ENCODE measurements around the gene GPT2. TPM values are rescaled to one million over a fixed set of nuclear protein-coding genes. Genes with fewer than 3 reads are reported as not detected.

The GPT2 gene
- polyA plus RNA-seq, 3 donors = 0.98 to 1.5 (median 1.4) TPM

DNA sequence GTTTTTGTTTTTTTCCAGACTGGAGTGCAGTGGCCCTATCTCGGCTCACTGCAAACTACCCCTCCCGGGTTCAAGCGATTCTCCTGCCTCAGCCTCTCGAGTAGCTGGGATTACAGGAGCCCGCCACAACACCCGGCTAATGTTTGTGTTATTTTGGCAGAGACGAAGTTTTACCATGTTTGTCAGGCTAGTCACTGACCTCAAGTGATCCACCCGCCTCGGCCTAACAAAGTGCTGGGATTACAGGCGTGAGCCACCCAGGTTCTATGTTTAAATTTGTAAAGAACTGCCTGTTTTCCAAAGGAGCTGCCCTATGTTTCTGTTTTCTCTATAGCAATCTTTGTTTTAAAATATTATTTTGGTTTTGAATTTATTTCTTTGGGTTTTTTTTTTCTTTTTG is 39.4 kb upstream of the GPT2 start:
- Histone ChIP-seq H4K20me1 (ENCODE audit: insufficient read depth, low read length) (no peaks in the 10 kb centered on the region), H3K9me3 (replicated peaks in 1 of 2; ENCODE audit: control insufficient read depth in 1 of 2, insufficient read depth in 1 of 2, low read length in 2 of 2) (peaks cover 0 to 9% of the 10 kb centered on the region in 2 donors), H3K79me2 (ENCODE audit: insufficient read depth, low read length) (no peaks in the 10 kb centered on the region), H2AFZ (ENCODE audit: insufficient read depth, low read depth, low read length, poor library complexity, severe bottlenecking) (peak overlapping the region; percentile 92), H3K9ac (ENCODE audit: insufficient read depth, low read length, poor library complexity, severe bottlenecking) (peak overlapping the region; percentile 47), H3K36me3 (replicated peaks in 1 of 2; ENCODE audit: control insufficient read depth in 1 of 2, insufficient read depth in 2 of 2, low read length in 2 of 2) (no peaks in the 10 kb centered on the region), H3K27me3 (ENCODE audit: control insufficient read depth in 2 of 2, insufficient read depth in 2 of 2, low read length in 2 of 2) (peaks cover 0 to 2% of the 10 kb centered on the region in 2 donors), H3K27ac (ENCODE audit: low read depth in 1 of 2, low read length in 2 of 2) (no peak overlapping the region), H3K4me1 (ENCODE audit: control insufficient read depth in 1 of 2, insufficient read depth in 2 of 2, low read length in 2 of 2) (peaks cover 7 to 12% of the 10 kb centered on the region in 2 donors), H3K4me3 (replicated peaks in 1 of 3; ENCODE audit: low read depth in 2 of 3, low read length in 3 of 3) (peak overlapping the region in 1 of 3 experiments; percentile 69), H3K4me2 (replicated peaks; ENCODE audit: extremely low read depth, low read length, poor library complexity, severe bottlenecking) (peak overlapping the region; percentile 68)
- peak overlapping the region; percentile 80 to 84 for H3K4me3 Mint-ChIP-seq
- H3K36me3 Mint-ChIP-seq = no peaks in the 10 kb centered on the region
- peaks cover 4 to 18% (median 10%) of the 10 kb centered on the region in 7 donors for H3K9me3 Mint-ChIP-seq
- intact Hi-C loops (cut with micrococcal nuclease) = no loop called here
- TF ChIP-seq, protein P1, sequence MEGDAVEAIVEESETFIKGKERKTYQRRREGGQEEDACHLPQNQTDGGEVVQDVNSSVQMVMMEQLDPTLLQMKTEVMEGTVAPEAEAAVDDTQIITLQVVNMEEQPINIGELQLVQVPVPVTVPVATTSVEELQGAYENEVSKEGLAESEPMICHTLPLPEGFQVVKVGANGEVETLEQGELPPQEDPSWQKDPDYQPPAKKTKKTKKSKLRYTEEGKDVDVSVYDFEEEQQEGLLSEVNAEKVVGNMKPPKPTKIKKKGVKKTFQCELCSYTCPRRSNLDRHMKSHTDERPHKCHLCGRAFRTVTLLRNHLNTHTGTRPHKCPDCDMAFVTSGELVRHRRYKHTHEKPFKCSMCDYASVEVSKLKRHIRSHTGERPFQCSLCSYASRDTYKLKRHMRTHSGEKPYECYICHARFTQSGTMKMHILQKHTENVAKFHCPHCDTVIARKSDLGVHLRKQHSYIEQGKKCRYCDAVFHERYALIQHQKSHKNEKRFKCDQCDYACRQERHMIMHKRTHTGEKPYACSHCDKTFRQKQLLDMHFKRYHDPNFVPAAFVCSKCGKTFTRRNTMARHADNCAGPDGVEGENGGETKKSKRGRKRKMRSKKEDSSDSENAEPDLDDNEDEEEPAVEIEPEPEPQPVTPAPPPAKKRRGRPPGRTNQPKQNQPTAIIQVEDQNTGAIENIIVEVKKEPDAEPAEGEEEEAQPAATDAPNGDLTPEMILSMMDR (IDR thresholded peaks at IDR 0.05) = no peak
- H3K4me1 Mint-ChIP-seq = peaks cover 7% of the 10 kb centered on the region
- no peak for DNase-seq
- H3K27me3 Mint-ChIP-seq (ENCODE audit: low read depth in 3 of 3) = peaks cover 8 to 10% (median 9%) of the 10 kb centered on the region in 3 donors
- WGBS (ENCODE audit: insufficient coverage) = 100% methylated on average over 5 of the region's 10 CpGs
- no peak overlapping the region for H3K27ac Mint-ChIP-seq

DNA sequence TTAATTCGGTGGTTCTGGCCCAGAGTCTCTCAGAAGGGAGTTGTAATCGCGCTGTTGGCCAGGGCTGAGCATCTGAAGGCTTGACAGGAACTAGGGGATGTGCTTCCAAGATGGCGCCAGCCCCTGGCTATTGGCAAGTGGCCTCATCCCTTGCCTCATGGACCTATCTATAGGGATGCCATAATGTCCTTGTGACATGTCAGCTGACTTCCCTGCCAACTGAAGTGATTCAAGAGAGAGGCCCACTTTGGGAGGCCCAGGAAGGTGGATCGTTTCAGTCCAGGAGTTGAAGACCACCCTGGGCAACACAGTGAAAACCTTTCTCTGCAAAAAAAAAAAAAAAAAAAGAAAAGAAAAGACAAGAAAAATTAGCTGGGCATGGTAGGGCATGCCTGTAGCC is 38.2 kb upstream of the GPT2 start:
- peaks cover 0 to 9% of the 10 kb centered on the region in 2 donors for H3K9me3 ChIP-seq (replicated peaks in 1 of 2; ENCODE audit: control insufficient read depth in 1 of 2, insufficient read depth in 1 of 2, low read length in 2 of 2)
- H4K20me1 ChIP-seq (ENCODE audit: insufficient read depth, low read length) = no peaks in the 10 kb centered on the region
- no peak overlapping the region for H3K27ac ChIP-seq (ENCODE audit: low read depth in 1 of 2, low read length in 2 of 2)
- H3K36me3 Mint-ChIP-seq = no peaks in the 10 kb centered on the region
- TF ChIP-seq, protein P1 (IDR thresholded peaks at IDR 0.05) = no peak
- intact Hi-C loops (cut with micrococcal nuclease) = no loop called here
- peaks cover 8 to 10% (median 9%) of the 10 kb centered on the region in 3 donors for H3K27me3 Mint-ChIP-seq (ENCODE audit: low read depth in 3 of 3)
- H3K4me3 ChIP-seq (replicated peaks in 1 of 3; ENCODE audit: low read depth in 2 of 3, low read length in 3 of 3) = no peak overlapping the region
- no peak overlapping the region for H3K4me2 ChIP-seq (replicated peaks; ENCODE audit: extremely low read depth, low read length, poor library complexity, severe bottlenecking)
- no peak overlapping the region for H3K27ac Mint-ChIP-seq
- H3K4me1 Mint-ChIP-seq = peaks cover 11% of the 10 kb centered on the region
- H3K4me1 ChIP-seq (ENCODE audit: control insufficient read depth in 1 of 2, insufficient read depth in 2 of 2, low read length in 2 of 2) = peaks cover 7 to 12% of the 10 kb centered on the region in 2 donors
- H2AFZ ChIP-seq (ENCODE audit: insufficient read depth, low read depth, low read length, poor library complexity, severe bottlenecking) = no peak overlapping the region
- H3K4me3 Mint-ChIP-seq = no peak overlapping the region
- H3K36me3 ChIP-seq (replicated peaks in 1 of 2; ENCODE audit: control insufficient read depth in 1 of 2, insufficient read depth in 2 of 2, low read length in 2 of 2) = no peaks in the 10 kb centered on the region
- DNase-seq = no peak
- peaks cover 0 to 2% of the 10 kb centered on the region in 2 donors for H3K27me3 ChIP-seq (ENCODE audit: control insufficient read depth in 2 of 2, insufficient read depth in 2 of 2, low read length in 2 of 2)
- peaks cover 4 to 18% (median 10%) of the 10 kb centered on the region in 7 donors for H3K9me3 Mint-ChIP-seq
- no peak overlapping the region for H3K9ac ChIP-seq (ENCODE audit: insufficient read depth, low read length, poor library complexity, severe bottlenecking)
- WGBS (ENCODE audit: insufficient coverage) = 96% methylated on average over 4 of the region's 5 CpGs
- no peaks in the 10 kb centered on the region for H3K79me2 ChIP-seq (ENCODE audit: insufficient read depth, low read length)
